Lung microvascular endothelial cell (primary cell): ENCODE measurements around the gene STX16. TPM values are rescaled to one million over a fixed set of nuclear protein-coding genes. Genes with fewer than 3 reads are reported as not detected.

Experiments used
- DNase-seq, 2 donors: peaks; one replicate each; pipeline versions ENCODE4 v3.0.0 to v3.0.0-alpha.2; 2010; ENCODE audit warnings: low read depth in 2 of 2
- total RNA-seq: library from RNA; depleted of rRNA; stranded (reverse); fragments of >200 nt; gene quantifications from 2 replicates; pipeline ENCODE4 v1.2.1, GENCODE V29; 2014

The STX16 gene
- total RNA-seq, 1 donor from 2014 or later: 22.8 TPM

DNA sequence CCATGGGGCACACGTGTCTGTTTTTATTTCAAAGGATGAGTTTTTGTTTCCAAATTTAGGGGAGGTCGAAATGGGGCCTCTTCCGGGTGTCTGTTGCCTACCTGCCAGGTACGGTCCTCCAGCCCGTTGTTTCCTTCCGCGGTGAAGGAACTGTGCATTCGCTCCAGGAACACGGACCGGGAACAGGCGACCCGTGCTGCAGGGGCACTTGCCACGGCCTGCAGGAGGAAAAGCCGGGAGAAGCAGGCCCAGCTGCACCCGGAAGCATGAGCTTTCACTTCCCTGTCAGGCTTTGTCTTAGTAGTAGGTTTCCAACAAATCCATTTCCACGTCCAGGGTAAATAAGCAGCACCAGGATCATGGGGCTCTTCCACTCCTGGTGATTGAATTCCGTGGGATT lies 24.6 kb downstream of the STX16 start:
- no peak for DNase-seq

DNA sequence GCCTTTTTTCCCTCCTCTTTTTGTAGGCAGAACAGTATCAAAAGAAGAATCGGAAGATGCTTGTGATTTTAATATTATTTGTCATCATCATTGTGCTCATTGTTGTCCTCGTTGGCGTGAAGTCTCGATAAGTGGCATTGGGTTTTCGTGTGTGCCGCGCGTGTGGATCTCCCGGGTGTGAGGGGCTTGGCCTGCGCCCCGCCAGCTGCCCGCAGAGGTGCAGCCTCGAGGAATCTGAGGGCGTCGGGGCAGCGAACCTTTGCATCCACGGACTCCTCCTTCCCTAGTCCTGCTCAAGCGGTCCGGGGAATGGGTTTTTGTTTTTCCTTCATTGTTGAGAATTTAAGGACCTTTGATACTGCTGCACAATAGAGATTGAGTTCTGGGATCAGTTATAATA lies 25.1 kb downstream of the STX16 start:
- no peak for DNase-seq

- DNase-seq: no peak
These were observed 26.1 kb downstream of the STX16 start for GRCh38 chr20:58677079-58677604.

DNA sequence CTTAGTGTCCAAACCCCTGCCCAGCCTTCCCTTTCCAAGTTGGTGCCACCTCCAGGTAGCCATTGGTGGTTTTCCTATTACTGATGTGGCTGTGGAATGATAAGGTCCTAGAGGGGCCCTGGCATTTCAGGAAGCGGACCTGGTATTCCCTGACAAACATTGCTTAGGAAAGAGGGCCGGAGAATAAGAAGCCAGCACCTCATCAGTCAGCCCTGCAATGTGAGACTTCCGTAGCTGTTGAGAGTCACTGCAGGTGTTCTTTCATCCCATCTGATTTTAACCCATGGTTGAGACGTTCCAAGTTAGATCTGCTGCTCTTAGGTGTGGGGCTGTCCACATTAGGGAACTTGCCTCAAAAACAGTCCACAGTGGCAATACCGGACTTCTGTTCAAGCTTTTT lies 26.7 kb downstream of the STX16 start:
- no peak for DNase-seq

DNA sequence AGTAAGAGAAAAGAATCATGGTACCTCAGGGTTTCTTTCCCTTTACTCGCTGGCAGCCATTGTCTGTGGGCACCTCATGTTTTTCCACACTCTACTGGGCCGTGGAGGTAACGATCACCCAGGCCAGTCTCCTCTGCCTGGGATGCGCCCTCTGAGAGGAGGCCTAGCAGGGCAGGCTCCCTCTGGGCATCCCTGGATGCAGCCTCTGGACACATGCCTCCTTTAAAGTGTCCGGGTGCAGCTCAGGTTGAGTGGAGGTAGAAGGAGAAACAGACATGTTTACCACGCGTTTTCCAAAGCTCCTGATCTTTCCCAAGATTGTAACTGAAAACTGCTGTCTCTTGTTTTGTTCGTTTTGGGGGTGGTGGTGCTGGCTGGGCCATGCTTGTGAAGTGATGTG lies 27.7 kb downstream of the STX16 start:
- DNase-seq: no peak

DNA sequence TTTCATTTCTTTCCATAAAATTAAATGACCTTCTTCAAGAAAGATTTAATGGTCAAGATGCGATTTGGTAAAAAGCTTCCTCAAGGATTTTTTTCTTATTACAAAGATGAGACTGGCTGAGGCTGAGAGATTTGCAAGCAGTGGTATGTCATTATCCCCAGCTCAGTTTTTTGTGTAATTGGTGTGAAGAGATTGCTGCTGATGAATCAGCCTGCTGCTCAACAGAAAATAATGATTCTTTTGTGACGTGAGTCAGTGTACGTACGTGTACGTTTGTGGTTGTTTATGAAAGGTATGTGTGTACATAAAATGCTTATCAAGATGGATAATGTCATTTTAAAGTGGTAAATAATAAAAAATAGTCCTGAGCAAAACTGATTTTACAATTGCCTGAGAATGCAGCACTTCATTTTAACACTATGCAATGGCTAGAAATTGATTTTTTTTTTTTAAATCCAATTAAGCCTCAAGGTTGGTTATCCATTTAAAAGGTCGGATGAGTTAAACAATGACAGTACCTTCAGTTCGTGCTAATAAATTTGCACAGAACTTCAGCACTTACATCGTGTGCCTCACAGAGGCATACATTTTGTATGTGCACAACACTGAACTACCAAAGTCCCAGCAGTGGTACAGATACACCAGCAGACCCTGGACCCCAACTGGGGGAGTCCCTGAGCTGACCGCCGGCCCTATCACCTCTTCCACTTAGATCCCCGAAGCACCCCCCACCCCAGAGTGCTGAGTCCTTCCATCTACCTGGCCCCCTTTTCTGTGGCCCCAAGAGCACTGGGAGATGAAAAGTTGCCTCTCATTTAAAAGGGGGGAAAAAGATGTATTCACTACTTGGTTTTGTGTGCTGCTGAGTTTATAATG lies 31.8 kb downstream of the STX16 start:
- no peak for DNase-seq

- no peak for DNase-seq
These were observed 33.2 kb downstream of the STX16 start for GRCh38 chr20:58684291-58684690.

DNA sequence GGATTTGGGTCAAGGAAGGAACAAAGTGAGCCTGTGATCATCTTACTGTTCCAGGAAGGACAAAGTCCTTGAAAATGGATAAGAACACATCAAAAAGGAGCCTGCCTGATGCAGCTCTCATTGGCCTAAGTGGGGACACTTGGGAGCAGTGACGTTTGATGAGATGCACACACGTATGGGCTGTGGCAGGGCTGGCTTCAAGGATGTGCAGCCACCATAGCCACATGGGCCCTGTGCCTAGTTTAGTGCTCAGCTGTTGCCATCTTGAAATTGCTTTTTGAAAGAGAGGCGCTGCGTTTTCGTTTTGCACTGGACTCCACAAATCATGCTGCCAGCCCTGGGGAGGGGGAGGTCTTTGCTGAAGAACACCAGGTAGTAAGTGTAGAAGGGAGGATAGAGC lies 34.9 kb downstream of the STX16 start:
- no peak for DNase-seq

GRCh38 chr20:58688414-58688813 lies 37.3 kb downstream of the STX16 start:
- no peak for DNase-seq

DNA sequence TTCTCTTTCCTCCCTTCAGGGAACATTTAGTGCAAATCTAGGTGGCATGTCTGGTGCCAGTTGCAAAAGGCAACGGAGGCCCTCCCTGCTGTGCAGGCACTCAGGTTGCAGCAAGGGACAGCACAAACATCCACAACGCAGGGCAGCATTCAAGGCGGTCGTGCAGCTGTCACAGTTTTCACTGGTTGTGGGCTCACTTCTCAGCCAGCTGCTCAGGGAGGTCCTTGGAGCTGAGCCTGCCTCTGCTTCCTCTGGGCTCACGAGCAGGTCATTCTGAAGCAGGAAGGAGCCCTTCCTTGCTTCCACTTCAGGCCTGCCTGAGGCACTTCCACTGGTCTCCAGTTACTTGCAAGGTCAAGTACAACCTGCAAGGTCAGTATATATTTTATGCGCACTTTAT lies 37.8 kb downstream of the STX16 start:
- DNase-seq: peak in 1 of 2 donors; percentile 60

DNA sequence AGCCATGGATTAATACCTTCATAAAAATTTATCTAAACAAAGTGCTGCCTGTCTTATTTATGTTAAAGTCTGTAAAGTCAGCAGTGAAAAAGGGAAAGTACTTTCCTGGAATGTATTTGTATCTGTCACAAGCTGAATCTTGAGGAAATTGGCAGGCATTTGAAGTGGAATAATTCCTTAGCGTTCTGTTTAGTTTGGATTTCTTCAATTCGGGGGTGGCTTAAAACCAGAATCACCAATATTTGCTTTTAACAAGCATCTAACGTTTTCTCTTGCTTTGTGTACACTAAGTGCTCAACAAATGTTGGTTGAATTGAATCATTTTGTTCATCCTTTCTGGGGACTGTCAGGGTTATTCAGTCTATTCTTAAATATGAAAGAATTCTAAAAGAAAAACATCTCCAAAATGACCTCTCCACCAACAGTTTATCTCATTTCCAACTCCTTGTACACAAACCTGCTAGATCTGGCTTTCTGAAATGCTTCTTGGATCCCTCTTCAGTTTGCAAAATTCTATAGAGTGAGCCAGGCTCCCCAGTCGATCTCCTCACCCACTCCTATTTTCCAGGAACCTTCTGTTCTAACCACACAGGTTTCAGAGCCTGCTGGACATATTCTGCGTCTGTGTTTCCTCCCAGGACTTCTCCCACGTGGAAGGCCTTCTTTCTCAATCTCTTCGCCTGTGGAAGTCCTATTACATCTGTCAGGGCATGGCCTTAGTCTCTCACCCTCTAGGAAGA lies 39.5 kb downstream of the STX16 start:
- DNase-seq: no peak

GRCh38 chr20:58691773-58692578 lies 40.9 kb downstream of the STX16 start:
- DNase-seq: peak in 1 of 2 donors; percentile 8

- peak; percentile 81 to 86 for DNase-seq
These were observed 41.6 kb downstream of the STX16 start, which contains the start of gene NPEPL1 for GRCh38 chr20:58692579-58693225. NPEPL1 (plus strand) TSS chr20:58692800; CDS start chr20:58692901, 101 bp downstream.

- DNase-seq: peak; percentile 14 to 38
These were observed 42.3 kb downstream of the STX16 start for GRCh38 chr20:58693226-58694006.

DNA sequence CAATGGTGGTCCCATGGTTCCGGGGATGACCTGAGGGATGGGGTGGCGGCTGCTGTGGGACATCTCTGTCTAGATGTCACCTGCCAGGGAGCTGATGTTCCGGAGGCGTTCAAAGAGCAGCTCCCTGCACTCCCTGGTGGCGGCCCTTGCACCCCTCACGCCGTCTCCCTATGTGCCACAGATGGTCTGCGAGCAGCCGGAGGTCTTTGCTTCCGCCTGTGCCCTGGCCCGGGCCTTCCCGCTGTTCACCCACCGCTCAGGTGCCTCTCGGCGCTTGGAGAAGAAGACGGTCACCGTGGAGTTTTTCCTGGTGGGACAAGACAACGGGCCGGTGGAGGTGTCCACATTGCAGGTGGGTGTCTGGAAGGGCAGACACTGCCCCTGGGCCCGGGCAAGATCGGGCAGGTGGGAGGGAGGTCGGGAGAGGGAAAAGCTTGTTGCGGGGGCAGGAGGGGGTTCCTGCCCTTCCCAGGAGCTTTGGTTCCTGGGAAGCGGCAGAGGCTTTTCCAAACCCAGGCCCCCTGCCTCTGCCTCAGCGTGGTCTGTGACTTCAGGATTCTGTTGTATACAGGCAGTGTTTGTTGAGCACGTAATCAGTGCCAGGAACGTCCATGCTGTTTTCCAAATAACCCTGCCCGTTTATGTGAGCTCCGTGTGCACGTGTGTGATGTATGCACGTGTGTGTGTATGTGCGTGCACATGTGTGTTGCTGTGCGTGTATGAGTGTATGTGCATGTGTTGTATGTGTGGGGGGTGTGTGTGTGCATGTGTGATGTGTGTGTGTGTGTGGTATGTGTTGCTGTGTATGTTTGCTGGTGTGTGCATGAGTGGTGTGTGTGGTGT lies 43.4 kb downstream of the STX16 start:
- no peak for DNase-seq

- DNase-seq: no peak
These were observed 44.1 kb downstream of the STX16 start for GRCh38 chr20:58695084-58695722.

DNA sequence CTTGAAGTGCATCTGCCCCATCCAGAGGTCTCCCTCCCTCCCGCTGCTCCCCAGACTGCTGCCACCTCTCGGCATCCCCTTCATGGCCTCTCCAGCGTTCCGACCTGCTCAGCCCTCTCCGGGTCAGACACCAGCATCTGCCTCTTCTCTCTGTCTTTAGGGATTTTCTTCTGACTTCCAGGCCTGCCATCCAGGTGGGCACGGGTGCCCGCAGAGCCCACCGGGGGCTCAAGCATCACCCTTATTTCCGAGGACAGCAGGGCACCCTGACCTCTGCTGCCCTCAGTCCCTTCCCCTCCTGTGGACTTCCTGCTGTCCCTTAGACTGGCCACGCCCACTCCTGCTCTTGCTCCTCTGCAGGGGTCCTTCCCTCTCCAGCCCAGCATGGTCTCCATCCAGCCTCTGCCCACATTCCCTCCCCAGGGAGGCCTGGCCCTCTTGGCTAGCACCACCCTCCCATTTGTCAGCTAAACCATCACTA lies 44.9 kb downstream of the STX16 start:
- no peak for DNase-seq

- DNase-seq: no peak
These were observed 45.4 kb downstream of the STX16 start for GRCh38 chr20:58696411-58696961.
